Activated T-helper 1 cell treated with anti-CD3 and anti-CD28 coated beads, Interleukin-12 subunit alpha, Interleukin-12 subunit beta, Interleukin-2, Interleukin-4 antibody, amounts not matched to agents 30 ng/mL and 10 ng/mL and 1 ng/mL, durations not matched to agents 14 hours and 24 hours and 36 hours (primary cell): Measurements from ENCODE around the gene PRDX5. TPM values are rescaled to one million over a fixed set of nuclear protein-coding genes. Genes with fewer than 3 reads are reported as not detected.

Experiments
- DNase-seq: peaks from one replicate; pipeline ENCODE4 v3.0.0; 2021; ENCODE audit warnings: low spot score
- H3K27ac Mint-ChIP-seq: one replicate; pipeline ENCODE4 v1.8.0; 2021; ENCODE audit warnings: mild to moderate bottlenecking, mixed read lengths
- H3K27me3 Mint-ChIP-seq: one replicate; pipeline ENCODE4 v1.8.0; 2022; ENCODE audit warnings: mild to moderate bottlenecking, moderate library complexity, mixed read lengths; ENCODE audit not compliant: insufficient read depth
- H3K36me3 Mint-ChIP-seq: one replicate; pipeline ENCODE4 v1.8.0; 2021; ENCODE audit warnings: low read depth, mixed read lengths
- H3K4me1 Mint-ChIP-seq: one replicate; pipeline ENCODE4 v1.8.0; 2021; ENCODE audit warnings: low read depth, mixed read lengths
- H3K4me3 Mint-ChIP-seq: one replicate; pipeline ENCODE4 v1.8.0; 2021; ENCODE audit warnings: mild to moderate bottlenecking, moderate library complexity, mixed read lengths
- H3K9me3 Mint-ChIP-seq: one replicate; pipeline ENCODE4 v1.8.0; 2021; ENCODE audit warnings: mixed read lengths
- intact Hi-C: fragments of 100-400 bp; cut with micrococcal nuclease; formaldehyde crosslinking; loops from one replicate; pipeline ENCODE4 v1.15.1; 2024
- total RNA-seq: library from RNA; stranded (reverse); gene quantifications from 2 replicates; pipeline ENCODE4 v1.2.3, GENCODE V29; 2022

The PRDX5 gene
- total RNA-seq: 89.0 and 100 TPM in 2 replicates

DNA sequence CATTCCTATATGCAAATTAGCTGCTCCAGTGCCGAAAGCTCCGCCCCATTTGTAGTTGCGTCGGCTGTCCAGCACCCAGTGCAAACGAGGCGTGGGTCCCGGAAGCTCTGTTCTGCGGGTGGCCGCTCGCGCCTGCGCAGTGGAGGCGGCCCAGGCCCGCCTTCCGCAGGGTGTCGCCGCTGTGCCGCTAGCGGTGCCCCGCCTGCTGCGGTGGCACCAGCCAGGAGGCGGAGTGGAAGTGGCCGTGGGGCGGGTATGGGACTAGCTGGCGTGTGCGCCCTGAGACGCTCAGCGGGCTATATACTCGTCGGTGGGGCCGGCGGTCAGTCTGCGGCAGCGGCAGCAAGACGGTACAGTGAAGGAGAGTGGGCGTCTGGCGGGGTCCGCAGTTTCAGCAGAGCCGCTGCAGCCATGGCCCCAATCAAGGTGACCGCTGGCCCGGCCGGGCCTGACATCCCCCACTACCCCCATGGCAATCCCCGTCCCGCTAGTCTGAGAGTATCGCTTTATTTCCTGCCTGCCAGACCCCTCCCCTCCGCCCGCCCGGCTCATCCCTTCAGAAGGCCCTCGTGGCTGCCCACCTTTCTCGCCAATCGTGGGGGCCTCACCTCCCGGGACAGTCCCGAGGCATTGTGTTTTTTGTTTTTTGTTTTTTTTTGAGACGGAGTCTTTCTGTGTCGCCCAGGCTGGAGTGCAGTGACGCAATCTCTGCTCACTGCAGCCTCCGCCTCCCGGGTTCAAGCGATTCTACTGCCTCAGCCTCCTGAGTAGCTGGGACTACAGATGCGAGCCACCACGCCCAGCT, at the start of gene PRDX5:
PRDX5 (plus strand) TSS at position 161 of the 805 bp plus-strand sequence; CDS start at position 256, 95 bp downstream.
- H3K36me3 Mint-ChIP-seq: peaks cover 27% of the 10 kb centered on the region
- H3K4me1 Mint-ChIP-seq: peaks cover 34% of the 10 kb centered on the region
- H3K9me3 Mint-ChIP-seq: no peaks in the 10 kb centered on the region
- DNase-seq: peak; percentile 96
- H3K27me3 Mint-ChIP-seq: no peaks in the 10 kb centered on the region
- peak within 1 kb of the TSS; percentile 100 for H3K27ac Mint-ChIP-seq
- intact Hi-C loops: loop anchor here (1.0 to 5.0 kb wide), 10 partner anchors 13 to 460 kb away; partner anchors contain the start of genes CCDC88B, ESRRA, FKBP2 and GPR137
- peak within 1 kb of the TSS; percentile 94 for H3K4me3 Mint-ChIP-seq

GRCh38 chr11:64268893-64269539, 48.9 kb upstream of the PRDX5 start:
- Mint-ChIP-seq H3K9me3 (no peaks in the 10 kb centered on the region), H3K4me3 (peak overlapping the region; percentile 89), H3K36me3 (peaks cover 11% of the 10 kb centered on the region), H3K27me3 (no peaks in the 10 kb centered on the region), H3K4me1 (peaks cover 31% of the 10 kb centered on the region), H3K27ac (peak overlapping the region; percentile 97)
- DNase-seq: peak; percentile 55
- intact Hi-C loops: loop anchor here (1.0 kb wide), 4 partner anchors 18 to 82 kb away; partner anchors contain the start of genes FERMT3, PLCB3 and PPP1R14B

GRCh38 chr11:64269540-64270220, 48.2 kb upstream of the PRDX5 start:
- Mint-ChIP-seq H3K4me3 (peak overlapping the region; percentile 89), H3K27me3 (no peaks in the 10 kb centered on the region), H3K36me3 (peaks cover 11% of the 10 kb centered on the region), H3K27ac (peak overlapping the region; percentile 97), H3K4me1 (peaks cover 31% of the 10 kb centered on the region), H3K9me3 (no peaks in the 10 kb centered on the region)
- peak; percentile 98 for DNase-seq
- intact Hi-C loops: loop anchor here (1.0 kb wide), 9 partner anchors 16 to 82 kb away; partner anchors contain the start of genes DNAJC4, ESRRA, FERMT3 and FKBP2

- Mint-ChIP-seq H3K4me3 (no peak overlapping the region), H3K27me3 (no peaks in the 10 kb centered on the region), H3K27ac (no peak overlapping the region), H3K36me3 (peaks cover 5% of the 10 kb centered on the region), H3K4me1 (peaks cover 13% of the 10 kb centered on the region), H3K9me3 (no peaks in the 10 kb centered on the region)
- no peak for DNase-seq
- intact Hi-C loops: no loop called here
Observed at GRCh38 chr11:64275031-64275800, 42.7 kb upstream of the PRDX5 start.

DNA sequence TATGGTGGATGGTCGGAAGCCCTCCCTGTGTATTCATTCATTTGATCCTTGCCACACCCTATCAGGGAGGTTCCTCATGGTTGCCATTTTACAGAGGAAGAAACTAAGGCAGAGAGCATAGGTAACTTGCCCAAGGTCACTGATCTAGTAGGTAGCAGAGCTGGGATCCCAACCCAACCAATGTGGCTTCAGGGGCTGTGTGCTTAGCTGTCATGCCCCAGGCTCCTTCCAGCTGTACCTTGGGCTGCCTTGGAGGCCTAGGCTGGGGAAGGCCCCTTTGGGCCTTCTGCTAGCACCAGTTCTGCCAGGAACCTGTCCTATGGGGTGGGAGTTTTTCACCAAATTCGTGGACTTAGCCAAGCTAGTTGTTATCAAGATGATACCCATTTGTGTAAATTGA, 42.1 kb upstream of the PRDX5 start:
- H3K4me1 Mint-ChIP-seq: peaks cover 10% of the 10 kb centered on the region
- intact Hi-C loops: no loop called here

DNA sequence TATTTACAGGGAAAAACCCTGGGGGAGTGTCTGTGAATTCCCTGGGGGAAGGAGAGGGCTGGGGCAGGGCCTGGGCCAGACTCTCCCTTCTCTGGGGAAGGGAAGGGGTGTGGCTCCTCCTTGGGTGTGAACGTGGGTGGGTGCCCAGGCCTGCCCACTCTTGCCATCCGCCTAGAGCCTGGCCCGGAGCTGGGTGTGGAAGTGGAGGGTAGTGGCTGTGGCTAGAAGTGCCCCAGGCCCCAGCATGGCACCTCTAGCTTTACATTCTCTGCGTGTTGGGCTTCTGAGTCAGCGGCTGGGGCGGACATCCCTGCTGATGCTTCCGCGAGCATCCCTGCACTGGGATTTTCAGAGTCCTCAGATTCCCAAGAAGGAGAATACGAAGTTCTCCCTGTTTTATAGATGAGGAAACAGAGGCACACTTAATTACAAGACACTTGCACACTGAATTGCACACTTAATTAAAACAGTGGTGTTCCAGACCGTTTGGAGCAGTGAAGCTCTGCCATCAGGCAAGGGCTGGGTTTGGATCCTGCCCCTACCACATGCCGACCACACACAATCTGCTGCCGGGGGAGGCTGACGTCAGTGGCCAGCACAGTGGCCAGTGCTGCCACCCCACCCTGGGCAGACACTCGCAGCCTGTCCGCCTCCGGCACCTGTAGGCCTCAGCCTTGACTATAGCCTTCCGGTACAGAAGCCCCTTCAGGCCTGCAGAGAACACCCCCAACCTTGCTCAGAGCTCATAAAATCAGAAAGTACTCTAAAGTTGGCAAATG, 41.1 kb upstream of the PRDX5 start:
- Mint-ChIP-seq H3K27me3 (no peaks in the 10 kb centered on the region), H3K27ac (no peak overlapping the region), H3K36me3 (peaks cover 12% of the 10 kb centered on the region), H3K9me3 (no peaks in the 10 kb centered on the region), H3K4me3 (no peak overlapping the region), H3K4me1 (peaks cover 17% of the 10 kb centered on the region)
- DNase-seq: no peak
- intact Hi-C loops: no loop called here

More for the DNA sequence above, 42.1 kb upstream of the PRDX5 start:
- Mint-ChIP-seq H3K9me3 (no peaks in the 10 kb centered on the region), H3K36me3 (peaks cover 5% of the 10 kb centered on the region), H3K27ac (no peak overlapping the region), H3K27me3 (no peaks in the 10 kb centered on the region), H3K4me3 (no peak overlapping the region)
- DNase-seq: no peak

DNA sequence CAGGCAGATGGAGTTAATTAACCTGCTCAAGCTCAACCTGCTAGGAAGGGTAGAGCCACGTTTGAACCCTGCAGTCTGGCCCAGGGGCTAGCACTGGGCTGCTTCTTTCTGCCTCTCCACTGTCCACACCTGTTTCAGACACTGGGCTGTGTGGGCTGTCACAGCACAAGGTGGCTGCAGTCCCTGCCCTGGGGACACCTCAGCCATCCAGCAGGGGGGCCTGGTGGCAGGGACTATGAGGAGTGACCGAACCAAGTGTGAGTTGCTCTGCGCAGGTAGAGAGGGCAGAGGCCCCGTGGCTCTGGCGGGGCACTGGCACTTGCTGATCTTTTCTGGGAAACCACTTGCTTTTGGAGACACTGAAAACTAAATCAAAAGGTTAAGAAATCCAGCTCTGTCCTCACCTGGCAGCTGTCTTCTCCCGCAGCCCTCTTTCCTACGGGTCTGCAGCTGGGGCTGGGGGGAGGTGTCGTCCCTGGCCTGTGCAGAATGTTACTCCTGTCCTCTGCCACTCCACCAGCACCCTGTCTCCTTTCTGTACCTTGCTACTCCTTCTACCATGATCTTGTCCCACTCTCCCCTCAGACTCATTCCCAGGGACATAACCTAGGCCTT, 39.2 kb upstream of the PRDX5 start:
- H3K36me3 Mint-ChIP-seq: peaks cover 11% of the 10 kb centered on the region
- intact Hi-C loops: no loop called here
- H3K4me1 Mint-ChIP-seq: peaks cover 17% of the 10 kb centered on the region
- peak overlapping the region; percentile 43 for H3K27ac Mint-ChIP-seq
- DNase-seq: no peak
- no peak overlapping the region for H3K4me3 Mint-ChIP-seq
- H3K9me3 Mint-ChIP-seq: no peaks in the 10 kb centered on the region
- no peaks in the 10 kb centered on the region for H3K27me3 Mint-ChIP-seq

- intact Hi-C loops: loop anchor here (10.0 kb wide), 1 partner anchor 307 kb away; the partner anchor contains the start of gene COX8A
- Mint-ChIP-seq H3K9me3 (no peaks in the 10 kb centered on the region), H3K27ac (no peak overlapping the region), H3K4me1 (peaks cover 30% of the 10 kb centered on the region), H3K27me3 (no peaks in the 10 kb centered on the region), H3K36me3 (peaks cover 13% of the 10 kb centered on the region), H3K4me3 (no peak overlapping the region)
- no peak for DNase-seq
Observed at GRCh38 chr11:64281957-64282770, 35.8 kb upstream of the PRDX5 start.

DNA sequence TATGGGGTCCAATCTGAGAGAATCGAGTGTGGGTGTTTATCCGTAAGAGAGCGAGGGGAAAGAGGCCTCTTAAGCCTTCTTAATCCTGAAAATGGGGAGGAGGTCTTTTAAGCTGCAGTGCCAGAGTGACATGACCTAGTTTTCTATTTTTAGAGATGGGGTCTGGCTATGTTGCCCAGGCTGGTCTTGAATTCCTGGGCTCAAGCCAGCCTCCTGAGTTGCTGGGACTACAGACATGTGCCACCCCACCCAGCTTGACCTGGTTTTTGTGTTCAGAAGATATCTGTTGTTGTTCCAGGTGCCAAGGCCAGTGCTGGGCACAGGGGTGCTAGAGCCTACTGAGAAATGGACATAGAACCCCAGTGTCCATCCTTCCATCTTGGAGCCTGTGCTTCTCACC, 34.8 kb upstream of the PRDX5 start:
- Mint-ChIP-seq H3K27ac (no peak overlapping the region), H3K4me3 (peak overlapping the region; percentile 84), H3K36me3 (peaks cover 13% of the 10 kb centered on the region), H3K27me3 (no peaks in the 10 kb centered on the region), H3K9me3 (no peaks in the 10 kb centered on the region), H3K4me1 (peaks cover 30% of the 10 kb centered on the region)
- intact Hi-C loops: loop anchor here (10.0 kb wide), 1 partner anchor 308 kb away; the partner anchor contains the start of gene COX8A
- DNase-seq: no peak

- Mint-ChIP-seq H3K27me3 (peaks cover 1% of the 10 kb centered on the region), H3K4me1 (peaks cover 30% of the 10 kb centered on the region), H3K36me3 (peaks cover 13% of the 10 kb centered on the region), H3K9me3 (no peaks in the 10 kb centered on the region), H3K27ac (peak within 1 kb of the TSS; percentile 95), H3K4me3 (peak within 1 kb of the TSS; percentile 87)
- intact Hi-C loops: loop anchor here (1.0 to 10.0 kb wide), 5 partner anchors 43 to 310 kb away; partner anchors contain the start of genes CCDC88B, COX8A, DNAJC4 and FKBP2
- peak; percentile 91 for DNase-seq
Observed at GRCh38 chr11:64284048-64284961, 33.6 kb upstream of the PRDX5 start, which contains the start of gene BAD. Gene BAD, minus strand, starts transcription at chr11:64284665. Its CDS starts 297 bp downstream, at chr11:64284368.
